Endothelial cell of umbilical vein (primary cell): ENCODE measurements around the gene NAV2. TPM values are rescaled to one million over a fixed set of nuclear protein-coding genes. Genes with fewer than 3 reads are reported as not detected.

ENCODE experiments used
- BruUV-seq: library from RNA; stranded (reverse); fragments of 400-500 nt; replicated peaks from 2 replicates; lab custom pipeline; 2021; lab: Mats Ljungman, UMichigan
- CTCF ChIA-PET: fragments of 300-600, 350-600 bp; sonication (Branson Sonifier 250); formaldehyde crosslinking; loops from one replicate; lab custom pipeline; 2021; ENCODE audit warnings: antibody characterized with exemption, inconsistent platforms; lab: Charles Lee
- POLR2A ChIA-PET: fragments of 300-600, 350-600 bp; sonication (Branson Sonifier 250); formaldehyde crosslinking; loops from one replicate; lab custom pipeline; 2021; ENCODE audit warnings: antibody characterized with exemption, inconsistent platforms; lab: Charles Lee
- DNase-seq: peaks from one replicate; pipeline ENCODE4 v3.0.0-alpha.2; 2011; ENCODE audit warnings: low read depth, low spot score
- FAIRE-seq: peaks from 2 replicates; lab custom pipeline; 2011; peaks lifted over from hg19 to GRCh38; lab: Jason Lieb, UNC
- H2AFZ ChIP-seq: 2 replicates; pipeline ENCODE4 v1.6.0; 2012; ENCODE audit warnings: low read depth, low read length, control low read depth, inconsistent platforms
- H3K27ac ChIP-seq: 2 replicates; pipeline ENCODE4 v1.5.1; 2011; ENCODE audit warnings: low read depth, mild to moderate bottlenecking, control low read depth, low read length, moderate library complexity; ENCODE audit not compliant: insufficient read depth
- H3K27me3 ChIP-seq, 2 experiments: 2 replicates each; pipeline versions ENCODE4 v1.6.0 to v1.6.1; 2011; ENCODE audit warnings: low read length in 2 of 2, mixed read lengths in 1 of 2; ENCODE audit not compliant: control insufficient read depth in 2 of 2, insufficient read depth in 2 of 2
- H3K36me3 ChIP-seq, 2 experiments: 2 replicates in 1 of 2; 3 replicates in 1 of 2; pipeline ENCODE4 v1.5.1; 2011; ENCODE audit warnings: low read length in 2 of 2, mild to moderate bottlenecking in 1 of 2, moderate library complexity in 1 of 2; ENCODE audit not compliant: control insufficient read depth in 2 of 2, insufficient read depth in 2 of 2; ENCODE audit errors: extremely low read depth in 1 of 2
- H3K4me1 ChIP-seq: 3 replicates; pipeline ENCODE4 v1.5.1; 2011; ENCODE audit warnings: mild to moderate bottlenecking, low read length; ENCODE audit not compliant: control insufficient read depth, insufficient read depth; ENCODE audit errors: extremely low read depth
- H3K4me2 ChIP-seq: 2 replicates; pipeline ENCODE4 v1.6.1; 2011; ENCODE audit warnings: low read length, control low read depth, mixed read lengths; ENCODE audit not compliant: insufficient read depth
- H3K4me3 ChIP-seq, 3 experiments: fragments of 200-600 bp in 1 of 3; sonication (generic), shearing (Covaris generic) in 1 of 3; replicated peaks in 1 of 3; 2 replicates each; pipeline ENCODE4 v1.5.1; 2011 to 2016; ENCODE audit warnings: control low read depth in 3 of 3, low read length in 3 of 3, mild to moderate bottlenecking in 2 of 3, inconsistent platforms in 1 of 3, low read depth in 1 of 3, moderate library complexity in 1 of 3; ENCODE audit not compliant: insufficient read depth in 1 of 3
- H3K79me2 ChIP-seq: 2 replicates; pipeline ENCODE4 v1.6.0; 2012; ENCODE audit warnings: low read length, inconsistent platforms; ENCODE audit not compliant: control insufficient read depth, insufficient read depth
- H3K9ac ChIP-seq: replicated peaks from 2 replicates; pipeline ENCODE3; 2011; ENCODE audit warnings: low read length, control low read depth; ENCODE audit not compliant: insufficient read depth; ENCODE audit errors: extremely low read depth
- H3K9me1 ChIP-seq: replicated peaks from 3 replicates; pipeline ENCODE4 v1.6.0; 2011; ENCODE audit warnings: mild to moderate bottlenecking, low read length; ENCODE audit not compliant: control insufficient read depth, insufficient read depth; ENCODE audit errors: extremely low read depth
- H3K9me3 ChIP-seq: replicated peaks from 2 replicates; pipeline ENCODE4 v1.5.1; 2012; ENCODE audit warnings: low read length, inconsistent platforms; ENCODE audit not compliant: control insufficient read depth, insufficient read depth
- H4K20me1 ChIP-seq: replicated peaks from 2 replicates; pipeline ENCODE3; 2011; ENCODE audit warnings: mild to moderate bottlenecking, low read length; ENCODE audit not compliant: control insufficient read depth, insufficient read depth; ENCODE audit errors: extremely low read depth
- CTCF ChIP-seq, 2 donors: IDR thresholded peaks; 1 replicate in 1 of 2; 2 replicates in 1 of 2; pipeline ENCODE4 v1.5.1; 2011; ENCODE audit warnings: low read length in 2 of 2, mild to moderate bottlenecking in 2 of 2, moderate library complexity in 2 of 2, control low read depth in 1 of 2, inconsistent platforms in 1 of 2, low read depth in 1 of 2; ENCODE audit not compliant: insufficient read depth in 1 of 2; ENCODE audit errors: extremely low read depth in 1 of 2
- EZH2 ChIP-seq: IDR thresholded peaks from 2 replicates; pipeline ENCODE4 v1.6.1; 2012; ENCODE audit warnings: borderline replicate concordance, low read depth, mild to moderate bottlenecking, moderate library complexity, low read length, inconsistent platforms; ENCODE audit not compliant: severe bottlenecking
- JUN ChIP-seq: IDR thresholded peaks from 2 replicates; pipeline ENCODE4 v1.6.1; 2011; ENCODE audit warnings: borderline replicate concordance, low read depth; ENCODE audit not compliant: insufficient read length, insufficient read depth
- MAX ChIP-seq: IDR thresholded peaks from 2 replicates; pipeline ENCODE4 v1.6.1; 2011; ENCODE audit not compliant: insufficient read depth, insufficient read length
- MYC ChIP-seq: IDR thresholded peaks from one replicate; pipeline ENCODE4 v1.6.1; 2011; ENCODE audit warnings: mild to moderate bottlenecking, low read depth, low read length
- POLR2AphosphoS5 ChIP-seq: IDR thresholded peaks from 2 replicates; pipeline ENCODE4 v1.6.1; 2012; ENCODE audit warnings: low read depth, mild to moderate bottlenecking, control low read depth, low read length, moderate library complexity; ENCODE audit not compliant: insufficient read depth
- dilution Hi-C: fragments of 300-500 bp; cut with MboI; formaldehyde crosslinking; loops from one replicate; pipeline ENCODE4 v1.15.0; 2019; ENCODE audit warnings: low sequenced_read_pairs; ENCODE audit not compliant: extremely low pct_ligation_motif_present
- intact Hi-C: fragments of 100-400 bp; cut with micrococcal nuclease; formaldehyde crosslinking; loops from one replicate; pipeline ENCODE4 v1.10.0; 2022
- polyA plus RNA-seq, 4 experiments: library from polyadenylated mRNA; depleted of rRNA in 3 of 4; stranded (reverse) in 3 of 4; unstranded in 1 of 4; fragments of >200 nt; gene quantifications; 2 replicates each; pipeline versions ENCODE4 v1.2.1 to v1.2.3, GENCODE V29; 2011 to 2012; ENCODE audit warnings: missing spikeins in 1 of 4
- total RNA-seq: library from RNA; stranded (reverse); gene quantifications from 2 replicates; pipeline ENCODE4 v1.2.3, GENCODE V29; 2021

Gene NAV2
- total and polyA plus RNA-seq, 2 donors (not counting 3 experiments of a cell fraction or from before 2014, with no cell fraction given): 10.9 to 68.0 TPM

DNA sequence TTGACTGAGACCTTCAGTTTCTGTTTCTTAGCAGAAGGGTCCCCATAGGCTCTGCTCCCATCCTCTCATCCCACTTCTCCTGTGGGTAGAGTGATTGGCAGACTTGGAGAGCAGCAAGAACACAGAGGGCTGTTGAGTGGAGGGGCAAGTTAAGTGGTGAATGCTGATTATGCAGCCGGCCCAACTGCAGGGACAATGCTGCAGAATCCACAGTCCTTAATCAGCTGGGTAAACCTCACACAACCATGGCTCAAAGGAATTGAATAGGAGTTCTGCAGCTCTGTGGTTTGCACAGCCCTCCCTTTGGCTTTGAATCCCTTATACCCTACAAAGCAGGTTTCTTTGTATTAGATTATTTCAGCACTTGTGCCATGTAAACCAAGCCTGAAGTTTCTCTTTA, 161.1 kb downstream of the NAV2 start:
- Histone ChIP-seq H4K20me1 (no peaks in the 10 kb centered on the region), H3K27me3 (no peaks in the 10 kb centered on the region), H3K79me2 (peaks cover 5% of the 10 kb centered on the region), H3K9me1 (no peaks in the 10 kb centered on the region), H3K4me2 (no peak overlapping the region), H3K9ac (no peak overlapping the region), H3K4me1 (peaks cover 9% of the 10 kb centered on the region), H3K27ac (no peak overlapping the region), H3K9me3 (no peaks in the 10 kb centered on the region), H2AFZ (no peak overlapping the region), H3K36me3 (peaks cover 0 to 3% of the 10 kb centered on the region in 2 experiments), H3K4me3 (no peak overlapping the region)
- intact Hi-C loops (no loop called here), dilution Hi-C loops (no loop called here)
- TF ChIP-seq JUN: no peak
- no peak for TF ChIP-seq MAX
- no TSS peak for BruUV-seq
- FAIRE-seq (no peak), DNase-seq (no peak)
- ChIA-PET CTCF (no interaction called here), POLR2A (no interaction called here)

DNA sequence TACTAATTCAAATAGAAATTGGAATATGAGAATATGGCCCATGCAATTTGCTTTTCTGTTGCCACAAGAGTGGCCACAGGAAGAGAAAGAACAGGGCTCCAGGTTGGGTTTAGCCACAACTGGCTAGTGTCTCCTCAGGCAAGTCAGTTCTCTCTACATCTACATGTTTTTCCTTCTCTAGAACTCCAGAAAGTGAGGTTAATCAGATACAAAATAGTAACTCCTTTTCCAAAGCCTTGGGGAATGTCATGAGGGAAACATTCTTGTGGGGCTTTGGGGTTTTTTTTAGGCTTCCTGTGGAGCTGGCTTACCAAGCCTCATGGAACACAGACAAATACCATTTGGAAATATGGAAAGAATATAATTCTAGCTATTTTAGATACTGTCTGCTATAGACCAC, 161.6 kb downstream of the NAV2 start:
- TF ChIP-seq POLR2AphosphoS5 (no peak), EZH2 (no peak), MYC (no peak), JUN (no peak), CTCF (IDR thresholded peaks at IDR 0.05; ENCODE audit: extremely low read depth in 1 of 2, insufficient read depth in 1 of 2, low read depth in 1 of 2, low read length in 2 of 2) (no peak)
- no TSS peak for BruUV-seq
- Histone ChIP-seq H3K27ac (no peak overlapping the region), H3K9me3 (no peaks in the 10 kb centered on the region), H3K4me1 (peaks cover 10% of the 10 kb centered on the region), H3K9me1 (no peaks in the 10 kb centered on the region), H3K4me3 (no peak overlapping the region), H4K20me1 (no peaks in the 10 kb centered on the region), H3K79me2 (peaks cover 5% of the 10 kb centered on the region), H3K9ac (no peak overlapping the region), H3K36me3 (peaks cover 0 to 3% of the 10 kb centered on the region in 2 experiments), H3K4me2 (no peak overlapping the region), H2AFZ (no peak overlapping the region), H3K27me3 (no peaks in the 10 kb centered on the region)
- POLR2A ChIA-PET: no interaction called here
- CTCF ChIA-PET: no interaction called here
- FAIRE-seq: no peak
- DNase-seq: no peak
- dilution Hi-C loops: no loop called here
- intact Hi-C loops: no loop called here
